GM20000 (cell line): ENCODE results near the gene SEMA6B.

Experiments used
- DNase-seq: peaks from one replicate; pipeline ENCODE4 v3.0.0; 2012; ENCODE audit warnings: low spot score
- TF ChIP-seq, protein P1 (sequence below): IDR thresholded peaks from 2 replicates; pipeline ENCODE4 v1.5.1; 2012; ENCODE audit warnings: mild to moderate bottlenecking, control low read depth; ENCODE audit errors: extremely low read depth, missing control alignments

Gene SEMA6B

DNA sequence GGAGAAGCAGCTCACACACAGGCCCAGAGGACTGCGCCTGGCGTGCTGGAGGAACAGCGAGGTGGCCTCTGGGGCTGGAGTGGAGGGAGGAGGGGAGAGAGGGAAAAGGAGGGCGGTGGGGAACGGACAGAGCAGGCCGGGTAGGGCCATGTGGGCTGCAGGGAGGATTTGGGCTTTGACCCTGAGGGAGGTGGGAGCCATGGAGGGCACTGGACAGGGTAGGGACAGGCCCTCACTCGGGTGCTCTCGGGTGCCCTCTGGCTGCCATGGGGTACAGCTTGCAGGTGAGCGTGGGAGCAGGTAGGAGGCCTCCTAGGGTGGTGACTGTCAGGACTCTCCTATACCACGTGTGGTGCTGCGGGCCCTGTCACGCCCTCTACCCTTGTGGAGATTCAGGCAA is 64.0 kb downstream of the SEMA6B start:
- no peak for DNase-seq
- TF ChIP-seq, protein P1, sequence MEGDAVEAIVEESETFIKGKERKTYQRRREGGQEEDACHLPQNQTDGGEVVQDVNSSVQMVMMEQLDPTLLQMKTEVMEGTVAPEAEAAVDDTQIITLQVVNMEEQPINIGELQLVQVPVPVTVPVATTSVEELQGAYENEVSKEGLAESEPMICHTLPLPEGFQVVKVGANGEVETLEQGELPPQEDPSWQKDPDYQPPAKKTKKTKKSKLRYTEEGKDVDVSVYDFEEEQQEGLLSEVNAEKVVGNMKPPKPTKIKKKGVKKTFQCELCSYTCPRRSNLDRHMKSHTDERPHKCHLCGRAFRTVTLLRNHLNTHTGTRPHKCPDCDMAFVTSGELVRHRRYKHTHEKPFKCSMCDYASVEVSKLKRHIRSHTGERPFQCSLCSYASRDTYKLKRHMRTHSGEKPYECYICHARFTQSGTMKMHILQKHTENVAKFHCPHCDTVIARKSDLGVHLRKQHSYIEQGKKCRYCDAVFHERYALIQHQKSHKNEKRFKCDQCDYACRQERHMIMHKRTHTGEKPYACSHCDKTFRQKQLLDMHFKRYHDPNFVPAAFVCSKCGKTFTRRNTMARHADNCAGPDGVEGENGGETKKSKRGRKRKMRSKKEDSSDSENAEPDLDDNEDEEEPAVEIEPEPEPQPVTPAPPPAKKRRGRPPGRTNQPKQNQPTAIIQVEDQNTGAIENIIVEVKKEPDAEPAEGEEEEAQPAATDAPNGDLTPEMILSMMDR: no peak

DNA sequence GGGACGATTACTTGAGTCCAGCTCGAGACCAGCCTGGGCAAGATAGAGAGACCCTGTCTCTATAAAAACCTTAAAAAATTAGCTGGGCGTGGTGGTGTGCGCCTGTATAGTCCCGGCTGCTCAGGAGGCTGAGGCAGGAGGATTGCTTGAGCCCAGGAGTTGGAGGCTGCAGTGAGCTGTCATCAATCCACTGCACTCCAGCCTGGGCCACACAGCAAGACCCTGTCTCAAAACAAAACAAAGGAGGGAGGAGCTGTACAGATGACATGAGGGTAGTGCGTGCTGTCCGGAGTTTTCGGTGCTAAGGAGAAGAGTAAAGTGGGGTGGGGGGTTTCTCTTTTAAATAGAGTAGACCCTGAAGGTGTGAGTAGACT is 64.8 kb downstream of the SEMA6B start:
- TF ChIP-seq, protein P1: no peak
- DNase-seq: no peak

DNA sequence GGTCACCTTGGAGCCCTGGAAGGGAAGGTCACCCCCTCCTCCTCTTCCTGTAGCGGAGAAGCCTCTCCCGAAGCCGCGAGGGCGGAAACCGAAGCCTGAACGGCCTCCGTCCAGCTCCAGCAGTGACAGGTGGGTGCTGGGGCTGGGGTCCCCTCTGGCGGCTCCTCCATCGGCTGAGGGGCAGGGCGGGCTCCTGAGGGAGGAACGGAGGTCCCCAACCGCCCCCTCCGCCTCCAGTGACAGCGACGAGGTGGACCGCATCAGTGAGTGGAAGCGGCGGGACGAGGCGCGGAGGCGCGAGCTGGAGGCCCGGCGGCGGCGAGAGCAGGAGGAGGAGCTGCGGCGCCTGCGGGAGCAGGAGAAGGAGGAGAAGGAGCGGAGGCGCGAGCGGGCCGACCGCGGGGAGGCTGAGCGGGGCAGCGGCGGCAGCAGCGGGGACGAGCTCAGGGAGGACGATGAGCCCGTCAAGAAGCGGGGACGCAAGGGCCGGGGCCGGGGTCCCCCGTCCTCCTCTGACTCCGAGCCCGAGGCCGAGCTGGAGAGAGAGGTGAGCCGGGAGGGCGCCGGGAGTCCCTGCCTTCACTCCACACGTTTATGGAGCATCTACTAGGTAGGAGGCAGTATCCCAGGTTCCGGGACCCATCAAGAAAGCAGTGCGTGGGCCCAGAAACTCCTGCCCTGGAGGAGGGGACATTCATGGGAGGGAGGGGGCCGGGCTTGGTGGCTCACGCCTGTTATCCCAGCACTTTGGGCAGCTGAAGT is 65.4 kb downstream of the SEMA6B start:
- DNase-seq: no peak
- TF ChIP-seq, protein P1: no peak

GRCh38 chr19:4493104-4493928 is 66.2 kb downstream of the SEMA6B start:
- TF ChIP-seq, protein P1: no peak
- no peak for DNase-seq
